ENCODE results near the gene IGIP.

- TF ChIP-seq CTCF (IDR thresholded peaks at IDR 0.05) (no peak), CREM (CRISPR knock-in tag; IDR thresholded peaks at IDR 0.05) (no peak)
These were observed 32.6 kb upstream of the IGIP start for GRCh38 chr5:140093179-140093578.

Measured in WTC11 (cell line).